C4-2B (cell line): ENCODE results near the gene MIB2.
"Not testable (repeated sequence)": the region's sequence is repeated elsewhere in the genome, so short reads cannot be mapped to it uniquely, and the experiment has no call there.

Experiments
- CTCF ChIP-seq: fragments of 450-650 bp; conservative IDR thresholded peaks from 2 replicates; pipeline ENCODE4 v1.5.1; 2017; ENCODE audit warnings: mild to moderate bottlenecking
- ZFX ChIP-seq: fragments of 450-650 bp; IDR thresholded peaks from 2 replicates; pipeline ENCODE4 v1.6.1; 2017

- not testable (repeated sequence) for TF ChIP-seq CTCF, ZFX
Measured at GRCh38 chr1:1646326-1646725, 31.0 kb downstream of the MIB2 start.
